GM12891 (cell line): ENCODE measurements around the gene VPS18.

Source experiments
- POLR2A ChIP-seq: IDR thresholded peaks from 2 replicates; pipeline ENCODE4 v1.6.1; 2011; ENCODE audit warnings: low read depth, low read length, control low read depth
- POLR2AphosphoS5 ChIP-seq: IDR thresholded peaks from 2 replicates; pipeline ENCODE4 v1.6.1; 2011; ENCODE audit warnings: low read depth, low read length, control low read depth
- SPI1 ChIP-seq: IDR thresholded peaks from 2 replicates; pipeline ENCODE4 v1.6.1; 2011; ENCODE audit warnings: low read depth, low read length, control low read depth
- TAF1 ChIP-seq: IDR thresholded peaks from 2 replicates; pipeline ENCODE4 v1.6.1; 2011; ENCODE audit warnings: low read depth, low read length, control low read depth

DNA sequence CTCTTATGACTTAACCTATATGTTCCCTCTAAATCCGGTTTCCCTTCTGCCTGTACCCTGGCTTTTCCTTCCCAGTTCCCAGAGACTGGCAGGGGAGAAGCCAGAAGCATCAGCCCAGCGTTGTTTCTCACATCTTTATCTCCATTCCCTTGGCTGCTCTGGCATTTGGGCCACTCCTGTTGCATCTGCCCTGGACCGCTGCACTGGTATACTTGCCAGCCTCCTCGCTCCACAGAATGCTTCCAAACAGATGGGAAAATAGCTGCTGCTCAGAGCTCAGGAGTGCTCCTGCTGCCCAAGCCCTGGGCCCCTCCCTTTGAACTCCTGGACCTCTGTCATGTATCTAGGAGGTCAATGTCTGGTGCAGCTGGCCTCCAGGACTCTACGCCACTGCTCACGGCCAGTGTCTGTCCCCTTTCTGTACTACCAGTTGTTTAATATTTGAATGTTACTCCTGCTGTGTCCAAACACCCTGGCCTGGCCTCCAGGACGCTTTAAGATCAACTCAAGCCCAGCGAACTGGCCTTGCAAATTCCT is 43.6 kb upstream of the VPS18 start:
- no peak for TF ChIP-seq POLR2A
- no peak for TF ChIP-seq TAF1
- no peak for TF ChIP-seq SPI1
- no peak for TF ChIP-seq POLR2AphosphoS5
